Measurements from ENCODE around the gene RAB3IP.

Gene RAB3IP

GRCh38 chr12:69738351-69739286 lies at the start of gene RAB3IP:
Gene RAB3IP (plus strand): TSS chr12:69738860. CDS start chr12:69755409, 16,549 bp downstream.
- Mint-ChIP-seq H3K27me3 (ENCODE audit: low read depth) (peaks cover 45% of the 10 kb centered on the region), H3K4me1 (ENCODE audit: low read depth) (peaks cover 18% of the 10 kb centered on the region), H3K9me3 (no peaks in the 10 kb centered on the region), H3K4me3 (peak within 1 kb of the TSS; percentile 86), H3K27ac (peak within 1 kb of the TSS; percentile 83), H3K36me3 (ENCODE audit: low read depth) (no peaks in the 10 kb centered on the region)

- H3K27me3 Mint-ChIP-seq (ENCODE audit: low read depth): peaks cover 28% of the 10 kb centered on the region
- H3K36me3 Mint-ChIP-seq (ENCODE audit: low read depth): no peaks in the 10 kb centered on the region
- H3K4me3 Mint-ChIP-seq: no peak overlapping the region
- no peak overlapping the region for H3K27ac Mint-ChIP-seq
- no peaks in the 10 kb centered on the region for H3K9me3 Mint-ChIP-seq
- H3K4me1 Mint-ChIP-seq (ENCODE audit: low read depth): peaks cover 10% of the 10 kb centered on the region
Measured at GRCh38 chr12:69689638-69690037, 49.0 kb upstream of the RAB3IP start.

GRCh38 chr12:69694123-69694522 lies 44.5 kb upstream of the RAB3IP start:
- no peaks in the 10 kb centered on the region for H3K36me3 Mint-ChIP-seq (ENCODE audit: low read depth)
- no peaks in the 10 kb centered on the region for H3K9me3 Mint-ChIP-seq
- no peak overlapping the region for H3K4me3 Mint-ChIP-seq
- no peak overlapping the region for H3K27ac Mint-ChIP-seq
- peaks cover 8% of the 10 kb centered on the region for H3K4me1 Mint-ChIP-seq (ENCODE audit: low read depth)
- H3K27me3 Mint-ChIP-seq (ENCODE audit: low read depth): peaks cover 10% of the 10 kb centered on the region

- Mint-ChIP-seq H3K4me1 (ENCODE audit: low read depth) (no peaks in the 10 kb centered on the region), H3K27me3 (ENCODE audit: low read depth) (peaks cover 3% of the 10 kb centered on the region), H3K9me3 (no peaks in the 10 kb centered on the region), H3K36me3 (ENCODE audit: low read depth) (no peaks in the 10 kb centered on the region), H3K27ac (no peak overlapping the region), H3K4me3 (no peak overlapping the region)
Measured at GRCh38 chr12:69698054-69698453, 40.6 kb upstream of the RAB3IP start.

- Mint-ChIP-seq H3K4me1 (ENCODE audit: low read depth) (no peaks in the 10 kb centered on the region), H3K9me3 (no peaks in the 10 kb centered on the region), H3K27ac (no peak within 1 kb of the TSS), H3K36me3 (ENCODE audit: low read depth) (no peaks in the 10 kb centered on the region), H3K27me3 (ENCODE audit: low read depth) (peaks cover 3% of the 10 kb centered on the region), H3K4me3 (no peak within 1 kb of the TSS)
Measured at GRCh38 chr12:69698769-69699540, 39.7 kb upstream of the RAB3IP start, which contains the start of gene BEST3. Gene BEST3 (minus strand): TSS chr12:69699303. CDS start chr12:69697798, 1,505 bp downstream.

GRCh38 chr12:69701826-69702225 lies 36.8 kb upstream of the RAB3IP start:
- H3K27me3 Mint-ChIP-seq (ENCODE audit: low read depth): peaks cover 6% of the 10 kb centered on the region
- no peak overlapping the region for H3K27ac Mint-ChIP-seq
- no peaks in the 10 kb centered on the region for H3K4me1 Mint-ChIP-seq (ENCODE audit: low read depth)
- no peaks in the 10 kb centered on the region for H3K9me3 Mint-ChIP-seq
- H3K36me3 Mint-ChIP-seq (ENCODE audit: low read depth): no peaks in the 10 kb centered on the region
- H3K4me3 Mint-ChIP-seq: no peak overlapping the region

- no peak overlapping the region for H3K4me3 Mint-ChIP-seq
- H3K27ac Mint-ChIP-seq: no peak overlapping the region
- no peaks in the 10 kb centered on the region for H3K9me3 Mint-ChIP-seq
- H3K36me3 Mint-ChIP-seq (ENCODE audit: low read depth): no peaks in the 10 kb centered on the region
- H3K27me3 Mint-ChIP-seq (ENCODE audit: low read depth): peaks cover 6% of the 10 kb centered on the region
- H3K4me1 Mint-ChIP-seq (ENCODE audit: low read depth): no peaks in the 10 kb centered on the region
Measured at GRCh38 chr12:69703146-69703642, 35.5 kb upstream of the RAB3IP start.

- no peaks in the 10 kb centered on the region for H3K9me3 Mint-ChIP-seq
Measured at GRCh38 chr12:69704357-69704756, 34.3 kb upstream of the RAB3IP start.

GRCh38 chr12:69708649-69709048 lies 30.0 kb upstream of the RAB3IP start:
- no peaks in the 10 kb centered on the region for H3K4me1 Mint-ChIP-seq (ENCODE audit: low read depth)

More at GRCh38 chr12:69704357-69704756, 34.3 kb upstream of the RAB3IP start:
- no peaks in the 10 kb centered on the region for H3K36me3 Mint-ChIP-seq (ENCODE audit: low read depth)
- no peak overlapping the region for H3K27ac Mint-ChIP-seq
- no peaks in the 10 kb centered on the region for H3K4me1 Mint-ChIP-seq (ENCODE audit: low read depth)
- no peak overlapping the region for H3K4me3 Mint-ChIP-seq
- peaks cover 6% of the 10 kb centered on the region for H3K27me3 Mint-ChIP-seq (ENCODE audit: low read depth)

GRCh38 chr12:69712826-69713225 lies 25.8 kb upstream of the RAB3IP start:
- Mint-ChIP-seq H3K27ac (no peak overlapping the region), H3K27me3 (ENCODE audit: low read depth) (peaks cover 16% of the 10 kb centered on the region), H3K4me3 (no peak overlapping the region), H3K4me1 (ENCODE audit: low read depth) (no peaks in the 10 kb centered on the region), H3K36me3 (ENCODE audit: low read depth) (no peaks in the 10 kb centered on the region), H3K9me3 (no peaks in the 10 kb centered on the region)

More at GRCh38 chr12:69708649-69709048, 30.0 kb upstream of the RAB3IP start:
- Mint-ChIP-seq H3K27ac (no peak overlapping the region), H3K36me3 (ENCODE audit: low read depth) (no peaks in the 10 kb centered on the region), H3K27me3 (ENCODE audit: low read depth) (peaks cover 21% of the 10 kb centered on the region), H3K4me3 (no peak overlapping the region), H3K9me3 (no peaks in the 10 kb centered on the region)

GRCh38 chr12:69714542-69714941 lies 24.1 kb upstream of the RAB3IP start:
- Mint-ChIP-seq H3K4me1 (ENCODE audit: low read depth) (no peaks in the 10 kb centered on the region), H3K4me3 (no peak overlapping the region), H3K9me3 (no peaks in the 10 kb centered on the region), H3K27ac (no peak overlapping the region), H3K27me3 (ENCODE audit: low read depth) (peaks cover 16% of the 10 kb centered on the region), H3K36me3 (ENCODE audit: low read depth) (no peaks in the 10 kb centered on the region)

- Mint-ChIP-seq H3K36me3 (ENCODE audit: low read depth) (no peaks in the 10 kb centered on the region), H3K4me1 (ENCODE audit: low read depth) (no peaks in the 10 kb centered on the region), H3K27me3 (ENCODE audit: low read depth) (peaks cover 17% of the 10 kb centered on the region), H3K4me3 (no peak overlapping the region), H3K27ac (no peak overlapping the region), H3K9me3 (no peaks in the 10 kb centered on the region)
Measured at GRCh38 chr12:69719336-69720316, 19.0 kb upstream of the RAB3IP start.

GRCh38 chr12:69720750-69721149 lies 17.9 kb upstream of the RAB3IP start:
- no peaks in the 10 kb centered on the region for H3K36me3 Mint-ChIP-seq (ENCODE audit: low read depth)
- H3K4me1 Mint-ChIP-seq (ENCODE audit: low read depth): no peaks in the 10 kb centered on the region
- no peak overlapping the region for H3K27ac Mint-ChIP-seq
- no peaks in the 10 kb centered on the region for H3K9me3 Mint-ChIP-seq
- H3K4me3 Mint-ChIP-seq: no peak overlapping the region
- H3K27me3 Mint-ChIP-seq (ENCODE audit: low read depth): peaks cover 27% of the 10 kb centered on the region

GRCh38 chr12:69726922-69727321 lies 11.7 kb upstream of the RAB3IP start:
- Mint-ChIP-seq H3K9me3 (no peaks in the 10 kb centered on the region), H3K27me3 (ENCODE audit: low read depth) (peaks cover 50% of the 10 kb centered on the region), H3K36me3 (ENCODE audit: low read depth) (no peaks in the 10 kb centered on the region), H3K4me3 (no peak overlapping the region), H3K27ac (no peak overlapping the region), H3K4me1 (ENCODE audit: low read depth) (no peaks in the 10 kb centered on the region)
